Central memory CD4-positive, alpha-beta T cell (primary cell): ENCODE data around the gene GLIS1.
"Not testable (repeated sequence)": the region's sequence is repeated elsewhere in the genome, so short reads cannot be mapped to it uniquely, and the experiment has no call there.

Source experiments
- DNase-seq: peaks from one replicate; pipeline ENCODE4 v3.0.0; 2022
- total RNA-seq, 3 experiments: gene quantifications; one replicate each; lab custom pipeline; 2026; lab: John Stamatoyannopoulos, UW

Gene GLIS1
- 0 to 0.07 (median 0) reads per million in 3 experiments for total RNA-seq

- DNase-seq = no peak
Observed at GRCh38 chr1:53739109-53739681, at the start of gene GLIS1. GLIS1 (minus strand) TSS chr1:53739164; CDS start chr1:53738064, 1,100 bp downstream.

DNA sequence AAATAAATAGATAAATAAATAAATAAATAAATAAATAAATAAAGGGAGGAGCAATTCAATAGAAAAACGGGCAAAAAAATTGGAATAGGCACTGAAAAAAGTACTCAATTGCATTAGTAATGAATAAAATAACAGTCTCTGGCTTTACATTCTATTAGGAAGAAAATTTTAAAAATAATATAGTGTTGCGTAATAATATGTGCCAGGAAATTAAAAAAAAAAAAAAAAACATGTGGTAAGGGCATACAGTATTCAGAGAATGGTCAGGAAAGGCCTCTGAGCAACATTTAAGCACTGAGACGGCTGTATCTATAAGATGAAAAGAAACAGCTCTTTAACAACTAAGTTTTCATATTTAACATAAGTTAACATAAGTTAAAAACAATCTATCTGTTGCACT is 48.7 kb upstream of the GLIS1 start:
- no peak for DNase-seq

- DNase-seq = no peak
Observed at GRCh38 chr1:53783056-53783455, 44.1 kb upstream of the GLIS1 start.

GRCh38 chr1:53781654-53782053 is 42.7 kb upstream of the GLIS1 start:
- no peak for DNase-seq

- no peak for DNase-seq
Observed at GRCh38 chr1:53777272-53777671, 38.3 kb upstream of the GLIS1 start.

GRCh38 chr1:53771648-53772047 is 32.7 kb upstream of the GLIS1 start:
- no peak for DNase-seq

DNA sequence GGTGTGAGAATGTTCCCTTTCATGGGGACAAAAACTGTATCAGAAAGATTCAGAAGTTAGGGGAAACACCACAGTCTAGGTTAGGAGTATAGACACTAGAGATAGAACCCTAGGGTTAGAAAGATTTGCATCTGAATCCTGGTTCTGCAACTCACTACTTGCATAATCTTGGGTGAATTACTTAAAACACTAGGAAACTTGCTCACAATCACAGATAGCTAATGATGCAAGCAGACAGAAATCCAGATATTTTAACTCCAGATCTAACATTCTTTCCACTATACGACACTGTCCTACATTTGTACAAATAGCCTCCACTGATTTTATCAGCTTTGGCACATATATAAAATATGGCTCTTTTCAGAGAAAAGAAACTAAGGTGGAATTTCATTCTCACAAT is 30.8 kb upstream of the GLIS1 start:
- DNase-seq = no peak

- no peak for DNase-seq
Observed at GRCh38 chr1:53769184-53769583, 30.2 kb upstream of the GLIS1 start.

DNA sequence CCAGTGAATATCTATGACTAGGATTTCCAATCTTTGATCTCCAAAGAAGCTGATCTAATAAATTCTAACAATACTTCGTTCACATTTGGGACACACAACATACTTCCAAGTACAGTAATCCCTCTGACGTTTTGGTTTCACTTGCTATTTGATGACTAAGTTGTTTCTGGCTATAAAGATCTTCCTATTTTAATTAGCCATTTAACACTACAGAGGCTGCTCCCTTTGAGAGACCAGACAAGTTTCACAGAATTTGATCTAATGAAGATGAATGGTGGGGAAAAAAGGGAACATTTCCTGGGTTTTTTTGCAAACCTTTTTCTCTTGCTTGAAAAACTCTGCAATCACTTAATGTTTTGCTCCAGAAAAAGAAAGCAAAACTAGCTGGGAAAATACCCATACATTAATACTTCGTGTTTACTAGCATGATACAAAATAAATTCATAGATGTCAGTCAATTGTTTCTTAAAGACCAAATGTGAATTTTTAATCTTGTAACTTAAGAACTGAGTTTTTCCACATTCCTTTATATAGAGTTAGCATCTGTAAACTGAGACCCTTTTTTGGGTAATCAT is 28.0 kb upstream of the GLIS1 start:
- no peak for DNase-seq

DNA sequence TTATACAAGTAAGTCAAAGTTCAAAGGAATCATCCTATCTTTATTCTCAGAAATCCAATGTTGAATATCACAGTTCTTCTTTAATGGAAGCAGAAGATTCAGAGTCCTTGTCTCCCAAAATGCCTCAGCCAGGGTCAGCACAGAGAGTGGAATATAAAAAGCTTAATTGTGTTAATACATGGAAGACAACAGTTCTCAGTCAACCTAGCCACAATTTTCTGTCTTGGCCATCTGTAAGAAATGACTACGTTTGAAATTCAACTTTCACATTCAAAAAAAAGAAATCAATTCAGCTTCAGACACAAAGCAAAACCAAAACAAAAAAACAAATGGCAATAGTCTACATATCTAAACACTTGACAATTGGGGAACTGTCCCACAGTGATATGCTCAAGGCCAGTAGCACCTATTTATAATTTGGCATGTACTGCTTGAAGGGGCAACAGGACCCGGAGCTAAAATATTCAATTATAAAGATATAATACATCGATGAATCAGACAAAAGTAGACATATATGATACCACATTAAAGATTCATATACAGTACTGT is 27.3 kb upstream of the GLIS1 start:
- no peak for DNase-seq

DNA sequence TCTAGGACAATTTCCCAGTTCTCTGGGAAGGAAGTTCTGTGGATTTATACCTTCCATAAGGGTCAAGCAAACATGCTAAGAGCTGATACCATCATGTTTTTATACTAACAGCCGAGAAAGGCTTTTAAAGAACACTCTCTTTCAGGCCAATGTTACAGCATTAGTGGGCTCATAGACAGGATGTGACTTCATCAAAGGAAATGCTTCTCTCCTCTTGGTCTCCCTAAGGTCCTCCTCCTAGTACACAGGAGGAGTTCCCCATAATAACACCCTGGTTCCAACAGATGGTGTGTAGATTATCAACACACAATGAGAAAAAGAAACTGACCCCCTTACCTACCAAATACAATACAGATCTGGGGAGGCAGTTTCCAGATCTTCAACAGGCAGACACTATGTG is 26.7 kb upstream of the GLIS1 start:
- DNase-seq = no peak

GRCh38 chr1:53763911-53764310 is 24.9 kb upstream of the GLIS1 start:
- no peak for DNase-seq

GRCh38 chr1:53763461-53763860 is 24.5 kb upstream of the GLIS1 start:
- no peak for DNase-seq

- DNase-seq = not testable (repeated sequence)
Observed at GRCh38 chr1:53760497-53760896, 21.5 kb upstream of the GLIS1 start.

GRCh38 chr1:53755874-53756273 is 16.9 kb upstream of the GLIS1 start:
- no peak for DNase-seq

DNA sequence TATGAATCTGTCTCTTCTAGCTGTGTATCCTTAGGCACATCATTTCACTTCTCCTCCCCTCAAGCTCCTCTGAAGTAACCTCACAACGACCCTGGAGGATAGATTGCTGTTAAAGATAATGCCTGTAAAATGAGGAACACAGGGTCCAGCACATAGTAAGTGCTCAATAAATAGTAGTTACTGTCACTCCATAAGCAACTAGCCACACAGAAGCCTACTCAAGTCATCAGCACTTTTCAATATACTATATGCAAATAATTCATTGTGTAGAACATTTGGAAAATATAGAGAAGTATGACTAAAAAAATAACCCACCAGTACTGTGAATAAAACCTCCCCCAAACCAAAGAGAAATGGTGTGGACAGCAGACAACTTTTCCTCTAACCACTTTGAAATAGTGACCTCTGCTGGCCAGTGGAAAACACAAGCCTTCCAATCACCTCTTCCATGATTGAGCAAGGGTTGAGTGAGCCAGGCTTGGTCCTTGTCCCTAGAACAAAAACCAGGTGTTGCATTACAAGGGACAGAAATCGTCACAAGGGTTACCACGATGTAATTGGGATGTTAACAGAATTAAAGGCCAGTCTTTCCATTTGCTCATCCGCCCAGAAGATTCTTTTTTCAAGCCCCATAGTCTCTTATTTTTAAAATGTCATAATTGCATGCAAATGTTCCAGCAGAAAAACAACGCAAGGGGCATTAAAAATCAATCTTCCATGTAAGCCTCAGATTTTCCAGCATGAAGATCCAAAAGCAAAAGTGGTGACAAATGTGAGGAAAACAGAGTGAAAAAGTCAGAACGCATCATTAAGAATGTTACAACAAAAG is 15.7 kb upstream of the GLIS1 start:
- no peak for DNase-seq

- DNase-seq = no peak
Observed at GRCh38 chr1:53752281-53752680, 13.3 kb upstream of the GLIS1 start.

DNA sequence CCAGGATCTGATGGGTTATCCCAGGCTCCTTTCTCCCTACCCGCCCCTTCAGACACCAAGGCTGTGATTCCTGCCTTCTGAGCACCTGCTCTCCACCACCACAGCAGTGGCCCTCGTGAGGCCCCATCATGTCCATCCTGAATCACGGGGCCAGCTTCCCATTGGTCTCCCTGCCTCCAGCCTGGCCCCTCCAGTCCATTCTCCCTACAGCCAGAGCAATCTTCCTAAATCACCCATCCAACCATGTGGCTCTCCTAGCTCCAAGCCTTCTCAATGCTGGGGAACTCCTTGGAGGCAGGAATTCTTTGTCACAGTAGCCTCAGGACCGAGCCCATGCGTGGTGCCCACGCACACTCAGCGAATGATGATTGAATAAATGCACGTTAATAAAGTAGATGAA is 8.9 kb upstream of the GLIS1 start:
- DNase-seq = no peak

DNA sequence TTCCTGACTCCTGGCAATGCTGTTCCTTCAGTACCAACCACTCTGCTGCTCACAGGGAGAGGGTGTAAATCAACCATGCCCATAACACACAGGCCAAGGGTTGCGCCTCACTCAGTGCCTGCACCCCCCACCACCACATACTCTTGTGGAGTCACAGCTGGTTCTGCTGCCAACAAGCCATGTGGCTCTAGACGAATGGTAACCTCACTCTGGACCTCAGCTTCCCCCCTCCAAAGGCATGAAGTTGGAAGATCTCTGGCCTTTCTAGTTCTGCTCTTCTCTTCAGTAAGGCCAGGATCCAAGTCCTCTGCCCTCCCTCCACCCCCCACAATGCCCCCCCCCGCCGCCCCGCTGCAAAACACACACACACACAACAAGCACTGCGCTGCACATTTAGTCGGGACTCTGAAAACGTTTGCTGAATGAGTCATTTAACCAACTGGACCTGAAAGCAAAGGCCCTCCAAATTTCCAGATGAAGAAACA is 1.7 kb upstream of the GLIS1 start:
- no peak for DNase-seq

GRCh38 chr1:53738205-53739108 is 507 bp downstream of the GLIS1 start:
- DNase-seq = no peak

GRCh38 chr1:53737648-53738204 is 1.2 kb downstream of the GLIS1 start:
- DNase-seq = no peak

GRCh38 chr1:53736290-53736689 is 2.7 kb downstream of the GLIS1 start:
- no peak for DNase-seq
